Natural killer cell (primary cell): ENCODE results near the gene KDM1A. TPM values are rescaled to one million over a fixed set of nuclear protein-coding genes. Genes with fewer than 3 reads are reported as not detected.

ENCODE experiments used
- ATAC-seq, 3 donors: fragments of 150-1000 bp in 2 of 3; fragments of 200-7000 bp in 1 of 3; cut with Tn5 transposase; 1 replicate in 1 of 3; 2 replicates in 2 of 3; pipeline ENCODE4 v1.10.0; 2021; ENCODE audit warnings: mild to moderate bottlenecking in 2 of 3, moderate library complexity in 2 of 3
- DNase-seq, 2 donors: peaks; one replicate each; pipeline versions ENCODE4 v3.0.0 to v3.0.0-alpha.2; 2013 to 2021; ENCODE audit warnings: mixed read lengths in 1 of 2
- H3K27ac ChIP-seq: one replicate; pipeline ENCODE4 v1.5.1; 2013; ENCODE audit warnings: mild to moderate bottlenecking, low read length
- H3K27me3 ChIP-seq: one replicate; pipeline ENCODE4 v1.6.1; 2013; ENCODE audit warnings: low read length; ENCODE audit not compliant: control insufficient read depth, insufficient read depth
- H3K36me3 ChIP-seq: one replicate; pipeline ENCODE4 v1.6.1; 2013; ENCODE audit warnings: low read length; ENCODE audit not compliant: control insufficient read depth, insufficient read depth
- H3K4me1 ChIP-seq: one replicate; pipeline ENCODE4 v1.6.1; 2013; ENCODE audit warnings: low read length; ENCODE audit not compliant: control insufficient read depth, insufficient read depth
- H3K4me3 ChIP-seq: one replicate; pipeline ENCODE4 v1.5.1; 2013; ENCODE audit warnings: low read length
- H3K9me3 ChIP-seq: one replicate; pipeline ENCODE4 v1.6.1; 2013; ENCODE audit warnings: low read length; ENCODE audit not compliant: control insufficient read depth, insufficient read depth
- H3K27ac Mint-ChIP-seq, 2 donors: one replicate each; pipeline ENCODE4 v1.8.0; 2022; ENCODE audit warnings: mild to moderate bottlenecking in 2 of 2, mixed read lengths in 2 of 2, moderate library complexity in 1 of 2
- H3K27me3 Mint-ChIP-seq, 2 donors: one replicate each; pipeline ENCODE4 v1.8.0; 2022; ENCODE audit warnings: low read depth in 2 of 2, mixed read lengths in 2 of 2
- H3K36me3 Mint-ChIP-seq: one replicate; pipeline ENCODE4 v1.8.0; 2022; ENCODE audit warnings: mixed read lengths
- H3K4me1 Mint-ChIP-seq, 2 donors: one replicate each; pipeline ENCODE4 v1.8.0; 2022; ENCODE audit warnings: mixed read lengths in 2 of 2
- H3K4me3 Mint-ChIP-seq: one replicate; pipeline ENCODE4 v1.8.0; 2022; ENCODE audit warnings: mild to moderate bottlenecking, moderate library complexity, mixed read lengths
- H3K9me3 Mint-ChIP-seq, 2 donors: one replicate each; pipeline ENCODE4 v1.8.0; 2022; ENCODE audit warnings: mixed read lengths in 2 of 2
- CTCF ChIP-seq: fragments of 200-600 bp; IDR thresholded peaks from one replicate; pipeline ENCODE4 v1.8.0; 2022; ENCODE audit warnings: antibody characterized with exemption
- WGBS: methylation state at CpG from one replicate; pipeline ENCODE4 v1.1.7; 2013; ENCODE audit warnings: missing lambda C conversion rate; ENCODE audit not compliant: insufficient coverage; 5-methylcytosine and 5-hydroxymethylcytosine counted together
- intact Hi-C: fragments of 100-400 bp; cut with micrococcal nuclease; formaldehyde crosslinking; loops from one replicate; pipeline ENCODE4 v1.14.2; 2022
- total RNA-seq, 4 donors: library from RNA; stranded (reverse); fragments of 120-200 nt in 1 of 4; gene quantifications; one replicate each; pipeline versions ENCODE4 v1.2.3 to v1.2.4, GENCODE V29; 2013 to 2022

Gene KDM1A
- total RNA-seq, 3 donors from 2014 or later (not counting 1 experiment from before 2014, with no cell fraction given) = 33.0 to 45.4 (median 43.8) TPM

- Mint-ChIP-seq H3K4me3 (no peak overlapping the region), H3K9me3 (peaks cover 0 to 2% of the 10 kb centered on the region in 2 donors), H3K36me3 (no peaks in the 10 kb centered on the region), H3K27me3 (no peaks in the 10 kb centered on the region), H3K27ac (no peak overlapping the region), H3K4me1 (peaks cover 43 to 44% of the 10 kb centered on the region in 2 donors)
- Histone ChIP-seq H3K4me3 (no peak overlapping the region), H3K4me1 (no peaks in the 10 kb centered on the region), H3K27ac (no peak overlapping the region), H3K36me3 (no peaks in the 10 kb centered on the region), H3K9me3 (no peaks in the 10 kb centered on the region), H3K27me3 (no peaks in the 10 kb centered on the region)
- no peak for TF ChIP-seq CTCF
- intact Hi-C loops = no loop called here
- ATAC-seq (no peak), DNase-seq (no peak)
- WGBS = 100% methylated on average over 1 of the region's 2 CpGs
Measured at GRCh38 chr1:23026568-23026967, 7.3 kb downstream of the KDM1A start.

- H3K4me1 ChIP-seq = no peaks in the 10 kb centered on the region
- H3K4me3 Mint-ChIP-seq = no peak overlapping the region
Measured at GRCh38 chr1:23027352-23027907, 8.2 kb downstream of the KDM1A start.

GRCh38 chr1:23029337-23029736 lies 10.1 kb downstream of the KDM1A start:
- Mint-ChIP-seq H3K4me3 (no peak overlapping the region), H3K4me1 (peaks cover 27 to 29% of the 10 kb centered on the region in 2 donors), H3K9me3 (no peaks in the 10 kb centered on the region), H3K36me3 (no peaks in the 10 kb centered on the region), H3K27me3 (no peaks in the 10 kb centered on the region), H3K27ac (no peak overlapping the region)
- ATAC-seq (no peak), DNase-seq (no peak)
- H3K4me3 ChIP-seq = no peak overlapping the region
- 87% methylated on average over 3 of the region's 4 CpGs for WGBS
- H3K4me1 ChIP-seq = no peaks in the 10 kb centered on the region
- H3K27ac ChIP-seq = no peak overlapping the region
- no peaks in the 10 kb centered on the region for H3K27me3 ChIP-seq
- H3K9me3 ChIP-seq = no peaks in the 10 kb centered on the region
- TF ChIP-seq CTCF = no peak
- intact Hi-C loops = no loop called here
- H3K36me3 ChIP-seq = no peaks in the 10 kb centered on the region

More at GRCh38 chr1:23027352-23027907, 8.2 kb downstream of the KDM1A start:
- ATAC-seq = no peak
- no peaks in the 10 kb centered on the region for H3K9me3 ChIP-seq
- intact Hi-C loops = no loop called here
- Mint-ChIP-seq H3K27ac (no peak overlapping the region), H3K9me3 (peaks cover 0 to 2% of the 10 kb centered on the region in 2 donors), H3K27me3 (no peaks in the 10 kb centered on the region), H3K4me1 (peaks cover 38 to 40% of the 10 kb centered on the region in 2 donors), H3K36me3 (no peaks in the 10 kb centered on the region)
- no peaks in the 10 kb centered on the region for H3K27me3 ChIP-seq
- H3K27ac ChIP-seq = no peak overlapping the region
- 94% methylated on average over 4 of the region's 4 CpGs for WGBS
- no peaks in the 10 kb centered on the region for H3K36me3 ChIP-seq
- DNase-seq = no peak
- no peak overlapping the region for H3K4me3 ChIP-seq
- no peak for TF ChIP-seq CTCF

- no peak overlapping the region for H3K4me3 Mint-ChIP-seq
- no peak for ATAC-seq
- peaks cover 18 to 19% of the 10 kb centered on the region in 2 donors for H3K4me1 Mint-ChIP-seq
- WGBS = 100% methylated on average over 1 of the region's 2 CpGs
- no peak overlapping the region for H3K4me3 ChIP-seq
- no peaks in the 10 kb centered on the region for H3K36me3 Mint-ChIP-seq
- H3K4me1 ChIP-seq = no peaks in the 10 kb centered on the region
- no peak for DNase-seq
- H3K27ac ChIP-seq = no peak overlapping the region
- H3K27me3 Mint-ChIP-seq = no peaks in the 10 kb centered on the region
- H3K9me3 Mint-ChIP-seq = no peaks in the 10 kb centered on the region
- intact Hi-C loops = no loop called here
- H3K9me3 ChIP-seq = no peaks in the 10 kb centered on the region
- no peaks in the 10 kb centered on the region for H3K27me3 ChIP-seq
- no peak for TF ChIP-seq CTCF
- no peaks in the 10 kb centered on the region for H3K36me3 ChIP-seq
- no peak overlapping the region for H3K27ac Mint-ChIP-seq
Measured at GRCh38 chr1:23035823-23036452, 16.7 kb downstream of the KDM1A start.
